ENCODE results near the gene CCDC127.
"Not testable (repeated sequence)": the region's sequence is repeated elsewhere in the genome, so short reads cannot be mapped to it uniquely, and the experiment has no call there.

Gene CCDC127

GRCh38 chr5:223791-224190, 5.8 kb upstream of the CCDC127 start:
- Histone ChIP-seq H3K27me3 (replicated peaks) (no peaks in the 10 kb centered on the region), H3K4me3 (ENCODE audit: low read depth, low read length) (no peak overlapping the region), H3K36me3 (replicated peaks) (peaks cover 34% of the 10 kb centered on the region), H3K27ac (no peak overlapping the region)
- in situ Hi-C loops (cut with HindIII; ENCODE audit: low pct_ligation_motif_present, low sequenced_read_pairs): no loop called here
- DNase-seq: no peak
- no peak for TF ChIP-seq CTCF (IDR thresholded peaks at IDR 0.05; ENCODE audit: low read depth, low read length, missing control alignments)

- H3K4me3 ChIP-seq (ENCODE audit: low read depth, low read length); H3K27ac ChIP-seq; DNase-seq; H3K27me3 ChIP-seq (replicated peaks); in situ Hi-C loops (cut with HindIII; ENCODE audit: low pct_ligation_motif_present, low sequenced_read_pairs): not testable (repeated sequence)
- H3K36me3 ChIP-seq (replicated peaks): peaks cover 29% of the 10 kb centered on the region
Observed at GRCh38 chr5:222951-223715, 5.2 kb upstream of the CCDC127 start.

- no peak for DNase-seq
- Histone ChIP-seq H3K27ac (no peak overlapping the region), H3K4me3 (ENCODE audit: low read depth, low read length) (no peak overlapping the region)
Observed at GRCh38 chr5:219991-220390, 2.0 kb upstream of the CCDC127 start.

GRCh38 chr5:219460-219863, 1.5 kb upstream of the CCDC127 start:
- no peak for DNase-seq
- no peaks in the 10 kb centered on the region for H3K27me3 ChIP-seq (replicated peaks)
- peaks cover 2% of the 10 kb centered on the region for H3K36me3 ChIP-seq (replicated peaks)
- no peak overlapping the region for H3K27ac ChIP-seq
- peak overlapping the region; percentile 85 for H3K4me3 ChIP-seq (ENCODE audit: low read depth, low read length)
- TF ChIP-seq CTCF (IDR thresholded peaks at IDR 0.05; ENCODE audit: low read depth, low read length, missing control alignments): no peak
- in situ Hi-C loops (cut with HindIII; ENCODE audit: low pct_ligation_motif_present, low sequenced_read_pairs): no loop called here

More at GRCh38 chr5:219991-220390, 2.0 kb upstream of the CCDC127 start:
- no peaks in the 10 kb centered on the region for H3K27me3 ChIP-seq (replicated peaks)
- in situ Hi-C loops (cut with HindIII; ENCODE audit: low pct_ligation_motif_present, low sequenced_read_pairs): no loop called here
- no peak for TF ChIP-seq CTCF (IDR thresholded peaks at IDR 0.05; ENCODE audit: low read depth, low read length, missing control alignments)
- H3K36me3 ChIP-seq (replicated peaks): peaks cover 3% of the 10 kb centered on the region

- Histone ChIP-seq H3K36me3 (replicated peaks) (peaks cover 4% of the 10 kb centered on the region), H3K27ac (peak overlapping the region; percentile 67), H3K4me3 (ENCODE audit: low read depth, low read length) (peak overlapping the region; percentile 85), H3K27me3 (replicated peaks) (no peaks in the 10 kb centered on the region)
- in situ Hi-C loops (cut with HindIII; ENCODE audit: low pct_ligation_motif_present, low sequenced_read_pairs): no loop called here
- peak; percentile 7 for TF ChIP-seq CTCF (IDR thresholded peaks at IDR 0.05; ENCODE audit: low read depth, low read length, missing control alignments)
- DNase-seq: peak; percentile 39
Observed at GRCh38 chr5:218457-219291, 721 bp upstream of the CCDC127 start.

- DNase-seq; H3K27me3 ChIP-seq (replicated peaks); in situ Hi-C loops (cut with HindIII; ENCODE audit: low pct_ligation_motif_present, low sequenced_read_pairs); H3K27ac ChIP-seq; H3K4me3 ChIP-seq (ENCODE audit: low read depth, low read length); H3K36me3 ChIP-seq (replicated peaks): not testable (repeated sequence)
Observed at GRCh38 chr5:216076-216475, 1.9 kb downstream of the CCDC127 start.

GRCh38 chr5:215256-215655, 2.7 kb downstream of the CCDC127 start:
- in situ Hi-C loops (cut with HindIII; ENCODE audit: low pct_ligation_motif_present, low sequenced_read_pairs); H3K4me3 ChIP-seq (ENCODE audit: low read depth, low read length); H3K36me3 ChIP-seq (replicated peaks); DNase-seq; H3K27me3 ChIP-seq (replicated peaks); H3K27ac ChIP-seq: not testable (repeated sequence)

Data from brain microvascular endothelial cell (primary cell).